Glutamatergic neuron (in vitro differentiated cells): ENCODE measurements around the gene PLD6. TPM values are rescaled to one million over a fixed set of nuclear protein-coding genes. Genes with fewer than 3 reads are reported as not detected.
"Not testable (repeated sequence)": the region's sequence is repeated elsewhere in the genome, so short reads cannot be mapped to it uniquely, and the experiment has no call there.

Source experiments
- DNase-seq: peaks from one replicate; pipeline ENCODE4 v3.0.0; 2022
- H3K27ac Mint-ChIP-seq: one replicate; pipeline ENCODE4 v1.8.0; 2020; ENCODE audit warnings: mild to moderate bottlenecking, mixed read lengths, inconsistent platforms; ENCODE audit not compliant: unreplicated experiment
- H3K27me3 Mint-ChIP-seq: one replicate; pipeline ENCODE4 v1.8.0; 2020; ENCODE audit warnings: mild to moderate bottlenecking, moderate library complexity, mixed read lengths, inconsistent platforms; ENCODE audit not compliant: unreplicated experiment
- H3K36me3 Mint-ChIP-seq: one replicate; pipeline ENCODE4 v1.8.0; 2020; ENCODE audit warnings: mild to moderate bottlenecking, mixed read lengths, inconsistent platforms; ENCODE audit not compliant: unreplicated experiment
- H3K4me1 Mint-ChIP-seq: one replicate; pipeline ENCODE4 v1.8.0; 2020; ENCODE audit warnings: mild to moderate bottlenecking, low read depth, mixed read lengths, inconsistent platforms; ENCODE audit not compliant: unreplicated experiment
- H3K4me3 Mint-ChIP-seq: one replicate; pipeline ENCODE4 v1.8.0; 2020; ENCODE audit warnings: mild to moderate bottlenecking, mixed read lengths, inconsistent platforms; ENCODE audit not compliant: unreplicated experiment
- H3K9me3 Mint-ChIP-seq: one replicate; pipeline ENCODE4 v1.8.0; 2020; ENCODE audit warnings: mild to moderate bottlenecking, moderate library complexity, mixed read lengths, inconsistent platforms; ENCODE audit not compliant: unreplicated experiment
- CTCF ChIP-seq: fragments of 200-600 bp; sonication (generic); IDR thresholded peaks from one replicate; pipeline ENCODE4 v1.5.0; 2021; ENCODE audit not compliant: partially characterized antibody, unreplicated experiment
- total RNA-seq: library from RNA; stranded (reverse); fragmentation: NEBNext Ultra II Directional; extraction: Animal tissue kit (Norgen Biotek cat#: 25700); gene quantifications from one replicate; pipeline ENCODE4 v1.2.1, GENCODE V29; 2021; ENCODE audit not compliant: unreplicated experiment

The PLD6 gene
- total RNA-seq, 1 donor from 2014 or later = 1.1 TPM

GRCh38 chr17:17200831-17201230, 5.3 kb downstream of the PLD6 start:
- peaks cover under 1% of the 10 kb centered on the region for H3K27me3 Mint-ChIP-seq
- H3K4me1 Mint-ChIP-seq = peaks cover 23% of the 10 kb centered on the region
- no peaks in the 10 kb centered on the region for H3K36me3 Mint-ChIP-seq
- no peak for TF ChIP-seq CTCF
- H3K4me3 Mint-ChIP-seq = no peak overlapping the region
- no peaks in the 10 kb centered on the region for H3K9me3 Mint-ChIP-seq
- no peak for DNase-seq
- no peak overlapping the region for H3K27ac Mint-ChIP-seq

DNA sequence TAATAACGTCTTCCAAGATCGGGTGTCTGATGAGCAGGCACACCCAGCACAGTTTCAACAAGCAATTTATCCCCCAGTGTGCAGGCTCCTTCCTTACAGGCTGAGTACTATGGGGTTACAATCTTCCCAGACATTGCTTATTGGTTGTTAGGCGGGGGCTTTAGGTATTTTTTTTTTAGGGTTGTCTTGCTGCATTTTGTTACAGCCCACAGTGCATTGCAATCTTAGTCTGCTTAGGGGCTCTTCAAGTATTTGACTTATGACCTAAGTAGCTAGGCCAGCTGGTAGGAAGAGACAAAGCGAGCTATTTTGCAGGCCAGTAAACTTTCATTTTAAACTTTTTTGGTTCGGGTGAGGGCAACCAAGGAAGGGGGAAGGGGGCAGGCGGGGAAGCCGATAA, 5.8 kb downstream of the PLD6 start:
- H3K4me3 Mint-ChIP-seq = no peak overlapping the region
- no peaks in the 10 kb centered on the region for H3K36me3 Mint-ChIP-seq
- DNase-seq = no peak
- no peak for TF ChIP-seq CTCF
- H3K27me3 Mint-ChIP-seq = peaks cover 3% of the 10 kb centered on the region
- peak overlapping the region; percentile 40 for H3K27ac Mint-ChIP-seq
- peaks cover 23% of the 10 kb centered on the region for H3K4me1 Mint-ChIP-seq
- no peaks in the 10 kb centered on the region for H3K9me3 Mint-ChIP-seq

DNA sequence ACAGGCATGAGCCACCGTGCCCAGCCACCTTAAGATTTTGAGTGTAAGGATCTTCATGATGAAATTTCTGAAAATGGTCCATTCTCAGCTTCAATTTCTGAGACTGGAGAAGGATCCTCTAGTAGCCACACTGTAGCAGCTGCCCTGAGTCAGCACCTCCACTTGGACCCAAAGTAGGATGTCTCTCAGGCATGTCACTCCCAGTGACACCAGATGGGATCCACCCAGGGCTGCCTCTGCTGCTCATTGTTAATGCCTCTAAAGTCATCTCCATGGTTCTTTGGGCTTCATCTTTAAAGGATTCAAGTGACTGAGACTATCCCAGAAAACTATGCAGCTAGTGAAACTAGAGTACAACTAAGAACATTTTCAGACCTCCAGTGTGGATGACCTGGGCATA, 7.9 kb downstream of the PLD6 start:
- no peak overlapping the region for H3K4me3 Mint-ChIP-seq
- no peaks in the 10 kb centered on the region for H3K36me3 Mint-ChIP-seq
- no peaks in the 10 kb centered on the region for H3K9me3 Mint-ChIP-seq
- peaks cover 23% of the 10 kb centered on the region for H3K4me1 Mint-ChIP-seq
- DNase-seq = no peak
- no peak for TF ChIP-seq CTCF
- H3K27ac Mint-ChIP-seq = no peak overlapping the region
- H3K27me3 Mint-ChIP-seq = peaks cover 3% of the 10 kb centered on the region

- peaks cover 25% of the 10 kb centered on the region for H3K4me1 Mint-ChIP-seq
- H3K27me3 Mint-ChIP-seq = peaks cover 3% of the 10 kb centered on the region
- H3K4me3 Mint-ChIP-seq = no peak overlapping the region
- no peaks in the 10 kb centered on the region for H3K36me3 Mint-ChIP-seq
- DNase-seq = no peak
- no peak for TF ChIP-seq CTCF
- H3K9me3 Mint-ChIP-seq = peaks cover 2% of the 10 kb centered on the region
- H3K27ac Mint-ChIP-seq = peak overlapping the region; percentile 8
Observed at GRCh38 chr17:17196776-17197175, 9.4 kb downstream of the PLD6 start.

DNA sequence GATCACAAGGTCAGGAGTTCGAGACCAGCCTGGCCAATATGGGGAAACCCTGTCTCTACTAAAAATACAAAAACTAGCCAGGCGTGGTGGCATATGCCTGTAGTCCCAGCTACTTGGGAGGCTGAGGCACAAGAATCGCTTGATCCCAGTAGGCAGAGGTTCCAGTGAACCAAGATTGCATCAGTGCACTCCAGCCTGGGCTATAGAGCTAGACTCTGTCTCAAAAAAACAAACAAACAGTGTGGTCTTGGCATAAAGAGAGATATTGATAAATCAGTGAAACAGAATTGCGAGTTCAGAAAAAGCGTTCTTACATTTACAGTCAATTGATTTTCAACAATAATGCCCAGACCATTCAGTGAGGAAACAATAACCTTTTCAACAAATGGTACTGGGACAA, 10.7 kb downstream of the PLD6 start:
- not testable (repeated sequence) for H3K36me3 Mint-ChIP-seq, H3K9me3 Mint-ChIP-seq, H3K4me3 Mint-ChIP-seq, H3K27me3 Mint-ChIP-seq, H3K27ac Mint-ChIP-seq, DNase-seq
- H3K4me1 Mint-ChIP-seq = peaks cover 27% of the 10 kb centered on the region

GRCh38 chr17:17191961-17192381, 14.2 kb downstream of the PLD6 start:
- peaks cover 14% of the 10 kb centered on the region for H3K4me1 Mint-ChIP-seq
- DNase-seq = no peak
- H3K27ac Mint-ChIP-seq = no peak overlapping the region
- no peak for TF ChIP-seq CTCF
- no peak overlapping the region for H3K4me3 Mint-ChIP-seq
- peaks cover 8% of the 10 kb centered on the region for H3K9me3 Mint-ChIP-seq
- H3K27me3 Mint-ChIP-seq = peaks cover 5% of the 10 kb centered on the region
- H3K36me3 Mint-ChIP-seq = peaks cover 3% of the 10 kb centered on the region
